Endodermal cell (in vitro differentiated cells): ENCODE results near the gene NTRK2. TPM values are rescaled to one million over a fixed set of nuclear protein-coding genes. Genes with fewer than 3 reads are reported as not detected.

ENCODE experiments used
- DNase-seq: peaks from one replicate; pipeline ENCODE4 v3.0.0-alpha.2; 2017
- H3K27ac ChIP-seq: 2 replicates; pipeline ENCODE4 v1.5.1; 2013; ENCODE audit warnings: mild to moderate bottlenecking, low read depth, low read length, moderate library complexity
- H3K27me3 ChIP-seq: 2 replicates; pipeline ENCODE4 v1.6.1; 2013; ENCODE audit warnings: mild to moderate bottlenecking, low read length, moderate library complexity; ENCODE audit not compliant: insufficient read depth, control insufficient read depth, poor library complexity, severe bottlenecking
- H3K36me3 ChIP-seq: 2 replicates; pipeline ENCODE4 v1.7.0; 2013; ENCODE audit warnings: mild to moderate bottlenecking, low read length, moderate library complexity; ENCODE audit not compliant: control insufficient read depth, insufficient read depth
- H3K4me1 ChIP-seq: one replicate; pipeline ENCODE4 v1.7.0; 2013; ENCODE audit warnings: low read length; ENCODE audit not compliant: control insufficient read depth, insufficient read depth
- H3K4me3 ChIP-seq: 2 replicates; pipeline ENCODE4 v1.5.1; 2013; ENCODE audit warnings: mild to moderate bottlenecking, low read length, moderate library complexity
- H3K9ac ChIP-seq: 2 replicates; pipeline ENCODE4 v1.6.1; 2013; ENCODE audit warnings: mild to moderate bottlenecking, low read length, moderate library complexity; ENCODE audit not compliant: poor library complexity, severe bottlenecking; ENCODE audit errors: extremely low read depth
- H3K9me3 ChIP-seq: 2 replicates; pipeline ENCODE4 v1.6.1; 2013; ENCODE audit warnings: mild to moderate bottlenecking, low read length, moderate library complexity; ENCODE audit not compliant: control insufficient read depth
- H3K27ac Mint-ChIP-seq: 2 replicates; pipeline ENCODE4 v1.8.0; 2020; ENCODE audit warnings: mixed read lengths
- H3K27me3 Mint-ChIP-seq: 2 replicates; pipeline ENCODE4 v1.8.0; 2021; ENCODE audit warnings: mild to moderate bottlenecking, mixed read lengths; ENCODE audit not compliant: insufficient read depth
- H3K36me3 Mint-ChIP-seq: 2 replicates; pipeline ENCODE4 v1.8.0; 2020; ENCODE audit warnings: low read depth, mixed read lengths
- H3K4me1 Mint-ChIP-seq: 2 replicates; pipeline ENCODE4 v1.8.0; 2020; ENCODE audit warnings: mixed read lengths
- H3K4me3 Mint-ChIP-seq: 2 replicates; pipeline ENCODE4 v1.8.0; 2020; ENCODE audit warnings: mild to moderate bottlenecking, moderate library complexity, mixed read lengths
- H3K9me3 Mint-ChIP-seq: 2 replicates; pipeline ENCODE4 v1.8.0; 2020; ENCODE audit warnings: mild to moderate bottlenecking, mixed read lengths
- CTCF ChIP-seq: fragments of 200-600 bp; sonication (generic); conservative IDR thresholded peaks from 2 replicates; pipeline ENCODE4 v1.5.0; 2021; ENCODE audit warnings: antibody characterized with exemption, mild to moderate bottlenecking
- WGBS, 2 experiments: methylation state at CpG; one replicate each; pipeline versions ENCODE4 v1.1.5 to v1.1.7; 2013; ENCODE audit warnings: missing lambda C conversion rate in 2 of 2, mixed read lengths in 1 of 2; ENCODE audit not compliant: insufficient coverage in 1 of 2, insufficient read length in 1 of 2; 5-methylcytosine and 5-hydroxymethylcytosine counted together
- total RNA-seq, 2 donors: library from RNA; stranded (reverse); fragmentation: NEBNext Ultra II Directional in 1 of 2; extraction: Animal tissue kit (Norgen Biotek cat#: 25700) in 1 of 2; gene quantifications; 2 replicates in 1 of 2; 3 replicates in 1 of 2; pipeline ENCODE4 v1.2.1, GENCODE V29; 2021

The NTRK2 gene
- total RNA-seq, 2 donors from 2014 or later = 0.09 to 0.18 TPM

- H3K36me3 Mint-ChIP-seq = no peaks in the 10 kb centered on the region
- H3K9me3 ChIP-seq = no peaks in the 10 kb centered on the region
- no peak for TF ChIP-seq CTCF
- no peaks in the 10 kb centered on the region for H3K27me3 ChIP-seq
- H3K9me3 Mint-ChIP-seq = no peaks in the 10 kb centered on the region
- H3K27ac Mint-ChIP-seq = no peak overlapping the region
- no peak overlapping the region for H3K4me3 Mint-ChIP-seq
- no peaks in the 10 kb centered on the region for H3K4me1 Mint-ChIP-seq
- no peak overlapping the region for H3K27ac ChIP-seq
- DNase-seq = no peak
- H3K27me3 Mint-ChIP-seq = no peaks in the 10 kb centered on the region
- no peaks in the 10 kb centered on the region for H3K36me3 ChIP-seq
- WGBS, 2 experiments = 91% methylated on average over 5 of the region's 5 CpGs; no CpG with 5 or more reads in 1 of the 2 experiments
- H3K9ac ChIP-seq = no peak overlapping the region
- H3K4me3 ChIP-seq = no peak overlapping the region
- H3K4me1 ChIP-seq = no peaks in the 10 kb centered on the region
Measured at GRCh38 chr9:84755380-84755779, 85.9 kb downstream of the NTRK2 start.

- 88 to 93% methylated on average over 3 to 4 of the region's 4 CpGs for WGBS, 2 experiments
- no peaks in the 10 kb centered on the region for H3K27me3 Mint-ChIP-seq
Measured at GRCh38 chr9:84756171-84756570, 86.6 kb downstream of the NTRK2 start.

GRCh38 chr9:84756731-84757130 lies 87.2 kb downstream of the NTRK2 start:
- no peaks in the 10 kb centered on the region for H3K36me3 ChIP-seq
- H3K4me3 ChIP-seq = no peak overlapping the region
- Mint-ChIP-seq H3K9me3 (no peaks in the 10 kb centered on the region), H3K4me1 (no peaks in the 10 kb centered on the region), H3K27ac (no peak overlapping the region), H3K27me3 (no peaks in the 10 kb centered on the region), H3K4me3 (no peak overlapping the region), H3K36me3 (no peaks in the 10 kb centered on the region)
- no peak overlapping the region for H3K27ac ChIP-seq
- H3K9me3 ChIP-seq = peaks cover 1% of the 10 kb centered on the region
- TF ChIP-seq CTCF = no peak
- no peak for DNase-seq
- no peak overlapping the region for H3K9ac ChIP-seq
- H3K27me3 ChIP-seq = no peaks in the 10 kb centered on the region
- 94 to 100% methylated on average over 1 of the region's 1 CpG for WGBS, 2 experiments
- no peaks in the 10 kb centered on the region for H3K4me1 ChIP-seq

More at GRCh38 chr9:84756171-84756570, 86.6 kb downstream of the NTRK2 start:
- H3K36me3 Mint-ChIP-seq = no peaks in the 10 kb centered on the region
- H3K9ac ChIP-seq = no peak overlapping the region
- H3K27ac Mint-ChIP-seq = no peak overlapping the region
- H3K36me3 ChIP-seq = no peaks in the 10 kb centered on the region
- H3K9me3 Mint-ChIP-seq = no peaks in the 10 kb centered on the region
- H3K9me3 ChIP-seq = no peaks in the 10 kb centered on the region
- no peak overlapping the region for H3K4me3 ChIP-seq
- DNase-seq = no peak
- no peaks in the 10 kb centered on the region for H3K4me1 ChIP-seq
- no peaks in the 10 kb centered on the region for H3K4me1 Mint-ChIP-seq
- no peak for TF ChIP-seq CTCF
- no peaks in the 10 kb centered on the region for H3K27me3 ChIP-seq
- H3K27ac ChIP-seq = no peak overlapping the region
- no peak overlapping the region for H3K4me3 Mint-ChIP-seq
